BLaER1 (cell line): Measurements from ENCODE around the gene IGFBP5.
A peak's percentile ranks its signal among the peaks of the same experiment; 100 is the strongest.

Experiments
- H3K27ac ChIP-seq: shearing (Covaris generic); formaldehyde crosslinking; 2 replicates; pipeline ENCODE4 v1.8.1; 2022
- H3K27me3 ChIP-seq: shearing (Covaris generic); formaldehyde crosslinking; 2 replicates; pipeline ENCODE4 v1.8.1; 2022
- H3K36me3 ChIP-seq: shearing (Covaris generic); formaldehyde crosslinking; 2 replicates; pipeline ENCODE4 v1.8.1; 2022
- H3K4me1 ChIP-seq: shearing (Covaris generic); formaldehyde crosslinking; 2 replicates; pipeline ENCODE4 v1.8.1; 2022
- H3K4me2 ChIP-seq: shearing (Covaris generic); formaldehyde crosslinking; 2 replicates; pipeline ENCODE4 v1.8.1; 2022
- H3K4me3 ChIP-seq: shearing (Covaris generic); formaldehyde crosslinking; 2 replicates; pipeline ENCODE4 v1.8.1; 2022
- H3K9ac ChIP-seq: shearing (Covaris generic); formaldehyde crosslinking; 2 replicates; pipeline ENCODE4 v1.8.1; 2022
- H3K9me3 ChIP-seq: shearing (Covaris generic); formaldehyde crosslinking; 2 replicates; pipeline ENCODE4 v1.8.1; 2022
- H4K20me1 ChIP-seq: shearing (Covaris generic); formaldehyde crosslinking; 2 replicates; pipeline ENCODE4 v1.8.1; 2022
- Cebpa-rat ChIP-seq: shearing (Covaris generic); IDR thresholded peaks from 2 replicates; pipeline ENCODE4 v1.8.1; 2022

The IGFBP5 gene

GRCh38 chr2:216716109-216716508 is 20.8 kb upstream of the IGFBP5 start:
- Histone ChIP-seq H3K9me3 (no peaks in the 10 kb centered on the region), H3K9ac (no peak overlapping the region), H3K27ac (no peak overlapping the region), H3K27me3 (peaks cover 12% of the 10 kb centered on the region; the same call in 1 of the 2 replicates), H4K20me1 (no peaks in the 10 kb centered on the region), H3K4me1 (peaks cover 8% of the 10 kb centered on the region), H3K36me3 (no peaks in the 10 kb centered on the region), H3K4me3 (no peak overlapping the region), H3K4me2 (no peak overlapping the region)
- TF ChIP-seq Cebpa-rat: no peak

GRCh38 chr2:216715402-216715974 is 20.1 kb upstream of the IGFBP5 start:
- Histone ChIP-seq H3K36me3 (no peaks in the 10 kb centered on the region), H3K4me2 (no peak overlapping the region), H3K27me3 (peaks cover 12% of the 10 kb centered on the region; the same call in 1 of the 2 replicates), H3K9me3 (no peaks in the 10 kb centered on the region), H3K9ac (no peak overlapping the region), H3K4me3 (no peak overlapping the region), H3K27ac (no peak overlapping the region), H3K4me1 (0 out of 2 replicates have a peak, but pooled peaks cover 5% of the 10 kb centered on the region), H4K20me1 (no peaks in the 10 kb centered on the region)
- no peak for TF ChIP-seq Cebpa-rat

DNA sequence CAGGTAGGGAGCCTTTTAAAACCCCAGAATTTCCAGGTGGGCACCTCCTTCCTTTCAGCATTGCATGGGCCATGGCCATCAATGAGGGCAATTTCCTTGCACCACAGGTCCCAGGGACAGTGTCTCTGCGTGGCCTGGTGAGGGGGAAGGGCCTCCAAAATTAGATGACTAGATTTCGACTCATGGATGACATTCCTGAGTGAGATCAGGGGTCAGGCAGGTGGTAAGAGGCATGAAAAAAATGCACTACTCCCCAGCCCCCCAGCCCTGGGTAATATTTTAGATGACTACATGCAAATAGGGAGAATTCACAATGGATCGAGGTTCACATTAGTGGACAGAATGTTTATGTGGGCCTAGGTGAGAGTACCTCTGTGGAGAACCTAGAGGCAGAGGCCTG is 19.0 kb upstream of the IGFBP5 start:
- Histone ChIP-seq H4K20me1 (no peaks in the 10 kb centered on the region), H3K9ac (no peak overlapping the region), H3K4me3 (no peak overlapping the region), H3K27ac (no peak overlapping the region), H3K27me3 (peaks cover 4% of the 10 kb centered on the region; the same call in 1 of the 2 replicates), H3K4me1 (0 out of 2 replicates have a peak, but pooled peaks cover 5% of the 10 kb centered on the region), H3K36me3 (no peaks in the 10 kb centered on the region), H3K9me3 (no peaks in the 10 kb centered on the region), H3K4me2 (no peak overlapping the region)
- TF ChIP-seq Cebpa-rat: no peak

GRCh38 chr2:216713691-216714336 is 18.5 kb upstream of the IGFBP5 start:
- Histone ChIP-seq H3K9me3 (0 out of 2 replicates have a peak, but pooled peaks cover under 1% of the 10 kb centered on the region), H3K27ac (no peak overlapping the region), H3K4me2 (no peak overlapping the region)

DNA sequence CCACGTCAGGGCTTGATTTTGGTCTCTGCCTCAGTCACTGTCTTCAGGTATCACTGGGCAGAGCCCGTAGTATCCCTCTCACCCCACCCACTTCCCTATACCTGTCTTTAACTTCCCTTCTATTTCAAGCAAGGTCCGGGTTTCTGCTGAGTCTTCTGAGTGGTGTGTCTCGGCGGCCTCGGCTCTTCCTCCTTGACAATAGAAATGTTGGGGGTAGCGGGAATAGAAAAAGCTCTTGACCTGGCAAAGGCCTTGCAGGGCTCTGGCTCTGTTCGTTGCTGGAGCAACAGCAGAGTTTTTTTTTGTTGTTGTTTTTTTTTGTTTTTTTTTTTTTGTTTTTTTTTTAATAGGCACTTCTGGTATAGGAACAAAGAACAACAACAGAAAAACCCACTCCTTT is 16.0 kb upstream of the IGFBP5 start:
- Histone ChIP-seq H3K27me3 (peaks cover 4% of the 10 kb centered on the region; the same call in 1 of the 2 replicates), H3K4me3 (no peak overlapping the region), H3K27ac (no peak overlapping the region), H4K20me1 (no peaks in the 10 kb centered on the region), H3K9ac (no peak overlapping the region), H3K9me3 (peaks cover 6% of the 10 kb centered on the region; the same call in 1 of the 2 replicates), H3K36me3 (no peaks in the 10 kb centered on the region), H3K4me2 (no peak overlapping the region), H3K4me1 (0 out of 2 replicates have a peak, but pooled peaks cover 5% of the 10 kb centered on the region)
- TF ChIP-seq Cebpa-rat: no peak

More at GRCh38 chr2:216713691-216714336, 18.5 kb upstream of the IGFBP5 start:
- H4K20me1 ChIP-seq: no peaks in the 10 kb centered on the region
- H3K36me3 ChIP-seq: no peaks in the 10 kb centered on the region
- no peak for TF ChIP-seq Cebpa-rat
- H3K4me3 ChIP-seq: no peak overlapping the region
- H3K27me3 ChIP-seq: peaks cover 4% of the 10 kb centered on the region; the same call in 1 of the 2 replicates
- no peak overlapping the region for H3K9ac ChIP-seq
- 0 out of 2 replicates have a peak, but pooled peaks cover 5% of the 10 kb centered on the region for H3K4me1 ChIP-seq

- Histone ChIP-seq H3K27me3 (peaks cover 4% of the 10 kb centered on the region; the same call in 1 of the 2 replicates), H3K4me2 (no peak overlapping the region), H3K4me3 (no peak overlapping the region), H4K20me1 (no peaks in the 10 kb centered on the region), H3K9me3 (peaks cover 6% of the 10 kb centered on the region; the same call in 1 of the 2 replicates), H3K27ac (no peak overlapping the region), H3K4me1 (0 out of 2 replicates have a peak, but pooled peaks cover 5% of the 10 kb centered on the region), H3K36me3 (no peaks in the 10 kb centered on the region), H3K9ac (no peak overlapping the region)
- TF ChIP-seq Cebpa-rat: no peak
Measured at GRCh38 chr2:216710551-216711301, 15.4 kb upstream of the IGFBP5 start.

DNA sequence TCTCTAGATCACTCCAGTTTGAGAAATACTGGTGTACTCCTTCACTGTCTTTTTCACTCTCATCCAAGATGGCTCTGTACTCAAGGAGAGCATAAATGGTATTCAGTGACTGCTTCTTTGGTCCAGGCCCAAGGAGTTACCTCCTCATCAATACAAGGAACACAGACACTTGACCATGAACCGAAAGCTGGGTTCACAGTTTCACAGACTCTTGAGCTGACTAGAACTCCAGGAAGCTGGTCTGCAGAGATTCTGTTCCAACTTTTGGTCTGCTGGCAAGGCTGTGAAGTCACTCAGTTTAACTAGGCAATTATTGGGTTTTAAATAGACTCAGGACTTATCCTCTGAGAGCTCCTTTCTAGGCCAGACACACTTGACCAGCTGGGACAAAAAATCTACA is 7.4 kb upstream of the IGFBP5 start:
- H3K4me3 ChIP-seq: no peak overlapping the region
- H3K27ac ChIP-seq: no peak overlapping the region
- H3K27me3 ChIP-seq: no peaks in the 10 kb centered on the region
- no peaks in the 10 kb centered on the region for H3K4me1 ChIP-seq
- no peaks in the 10 kb centered on the region for H4K20me1 ChIP-seq
- no peaks in the 10 kb centered on the region for H3K9me3 ChIP-seq
- H3K9ac ChIP-seq: no peak overlapping the region
- no peak for TF ChIP-seq Cebpa-rat
- no peak overlapping the region for H3K4me2 ChIP-seq
- no peaks in the 10 kb centered on the region for H3K36me3 ChIP-seq

- H3K27me3 ChIP-seq: peaks cover 10% of the 10 kb centered on the region
- H4K20me1 ChIP-seq: 0 out of 2 replicates have a peak, but pooled peaks cover under 1% of the 10 kb centered on the region
- no peaks in the 10 kb centered on the region for H3K4me1 ChIP-seq
- H3K9me3 ChIP-seq: no peaks in the 10 kb centered on the region
- H3K4me2 ChIP-seq: no peak overlapping the region
- H3K4me3 ChIP-seq: no peak overlapping the region
- no peak overlapping the region for H3K27ac ChIP-seq
- H3K36me3 ChIP-seq: no peaks in the 10 kb centered on the region
- H3K9ac ChIP-seq: no peak overlapping the region
- TF ChIP-seq Cebpa-rat: 0 out of 2 replicates have a peak, but pooled peaks have one; percentile 36
Measured at GRCh38 chr2:216701544-216701943, 6.2 kb upstream of the IGFBP5 start.

DNA sequence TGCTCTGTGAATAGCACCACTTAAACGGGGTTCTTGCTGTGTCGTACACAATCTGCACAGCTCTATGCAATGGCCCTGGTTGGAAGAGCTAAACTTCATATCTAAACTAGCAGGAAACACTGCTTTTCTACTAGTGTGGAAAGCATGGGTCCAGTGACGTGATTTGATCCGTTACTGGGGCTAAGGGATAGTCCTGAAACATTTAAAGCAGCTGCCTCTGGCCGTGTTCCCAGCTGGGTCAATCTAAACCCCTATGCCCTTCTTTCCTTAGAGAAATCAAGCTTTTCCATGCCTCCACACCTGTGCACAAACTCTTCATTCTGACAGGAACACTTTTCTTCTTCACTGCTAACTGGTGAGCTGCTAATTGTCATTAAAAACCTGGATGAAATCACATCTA is 5.4 kb upstream of the IGFBP5 start:
- no peak for TF ChIP-seq Cebpa-rat
- Histone ChIP-seq H4K20me1 (peaks cover 8% of the 10 kb centered on the region), H3K27ac (no peak overlapping the region), H3K4me3 (no peak overlapping the region), H3K9ac (no peak overlapping the region), H3K36me3 (no peaks in the 10 kb centered on the region), H3K4me2 (no peak overlapping the region), H3K27me3 (peaks cover 18% of the 10 kb centered on the region), H3K9me3 (no peaks in the 10 kb centered on the region), H3K4me1 (no peaks in the 10 kb centered on the region)

DNA sequence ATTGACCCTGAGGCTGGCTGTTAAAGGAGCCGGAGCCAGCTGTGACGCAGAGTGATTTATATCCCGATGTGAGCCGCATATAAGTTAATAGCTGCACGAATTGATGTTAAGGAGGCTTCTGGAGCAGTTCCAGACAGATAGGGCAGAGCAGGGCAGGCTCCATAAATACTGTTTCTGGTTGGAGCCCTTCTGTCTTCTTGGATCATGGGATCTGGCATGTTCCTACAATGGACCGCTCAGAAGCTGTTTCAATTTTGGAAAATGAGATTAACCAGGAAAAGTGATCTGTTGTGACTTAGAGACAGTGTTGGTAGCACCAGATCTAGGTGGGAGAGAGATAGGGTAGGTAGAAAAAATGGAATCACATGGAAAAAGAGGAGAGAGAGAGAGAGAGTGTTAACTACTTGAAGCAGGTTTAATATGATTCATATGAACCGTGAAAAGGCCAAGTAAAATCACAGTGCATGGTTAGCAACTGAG is 4.8 kb upstream of the IGFBP5 start:
- no peak overlapping the region for H3K4me3 ChIP-seq
- no peak overlapping the region for H3K9ac ChIP-seq
- H3K9me3 ChIP-seq: no peaks in the 10 kb centered on the region
- H3K27ac ChIP-seq: no peak overlapping the region
- H3K36me3 ChIP-seq: no peaks in the 10 kb centered on the region
- H3K27me3 ChIP-seq: peaks cover 24% of the 10 kb centered on the region
- H3K4me1 ChIP-seq: no peaks in the 10 kb centered on the region
- no peak for TF ChIP-seq Cebpa-rat
- no peak overlapping the region for H3K4me2 ChIP-seq
- peaks cover 14% of the 10 kb centered on the region for H4K20me1 ChIP-seq
